ENCODE data around the gene KREMEN2.

The KREMEN2 gene

DNA sequence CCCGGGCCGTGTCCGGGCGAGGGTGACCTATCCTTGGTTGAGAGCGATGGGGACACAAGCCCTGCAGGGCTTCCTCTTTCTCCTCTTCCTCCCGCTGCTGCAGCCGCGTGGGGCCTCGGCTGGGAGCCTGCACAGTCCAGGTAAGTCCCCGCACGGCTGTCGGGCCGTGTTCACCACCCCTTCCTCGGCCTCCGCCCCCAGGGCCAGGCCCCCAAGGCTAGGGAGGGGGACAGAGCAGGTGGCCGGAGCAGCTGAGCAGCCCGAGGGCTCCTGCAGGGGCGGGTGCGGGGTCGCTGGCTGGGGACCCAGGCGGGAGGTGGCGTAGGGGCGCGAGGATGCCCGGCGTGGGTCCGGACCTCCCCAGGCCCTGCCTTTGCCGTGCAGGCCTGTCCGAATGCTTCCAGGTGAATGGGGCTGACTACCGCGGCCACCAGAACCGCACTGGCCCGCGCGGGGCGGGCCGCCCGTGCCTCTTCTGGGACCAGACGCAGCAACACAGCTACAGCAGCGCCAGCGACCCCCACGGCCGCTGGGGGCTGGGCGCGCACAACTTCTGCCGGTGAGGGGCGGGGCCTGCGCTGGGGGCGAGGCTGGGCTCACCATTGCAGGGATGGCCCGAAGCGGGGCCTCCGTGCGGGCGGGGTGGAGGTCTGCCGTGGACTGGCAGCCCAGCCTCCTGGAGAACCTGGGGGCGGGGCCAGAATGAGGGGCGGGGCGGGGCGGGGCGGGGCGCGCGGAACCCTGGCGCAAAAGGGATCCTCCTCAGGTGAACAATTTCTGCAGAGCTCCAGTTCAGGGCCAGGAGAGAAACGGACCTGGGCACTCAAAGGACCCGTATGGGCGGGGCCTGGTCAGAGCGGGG lies 631 bp downstream of the KREMEN2 start:
- in situ Hi-C loops (cut with HindIII; ENCODE audit: low sequenced_read_pairs), result no loop called here

DNA sequence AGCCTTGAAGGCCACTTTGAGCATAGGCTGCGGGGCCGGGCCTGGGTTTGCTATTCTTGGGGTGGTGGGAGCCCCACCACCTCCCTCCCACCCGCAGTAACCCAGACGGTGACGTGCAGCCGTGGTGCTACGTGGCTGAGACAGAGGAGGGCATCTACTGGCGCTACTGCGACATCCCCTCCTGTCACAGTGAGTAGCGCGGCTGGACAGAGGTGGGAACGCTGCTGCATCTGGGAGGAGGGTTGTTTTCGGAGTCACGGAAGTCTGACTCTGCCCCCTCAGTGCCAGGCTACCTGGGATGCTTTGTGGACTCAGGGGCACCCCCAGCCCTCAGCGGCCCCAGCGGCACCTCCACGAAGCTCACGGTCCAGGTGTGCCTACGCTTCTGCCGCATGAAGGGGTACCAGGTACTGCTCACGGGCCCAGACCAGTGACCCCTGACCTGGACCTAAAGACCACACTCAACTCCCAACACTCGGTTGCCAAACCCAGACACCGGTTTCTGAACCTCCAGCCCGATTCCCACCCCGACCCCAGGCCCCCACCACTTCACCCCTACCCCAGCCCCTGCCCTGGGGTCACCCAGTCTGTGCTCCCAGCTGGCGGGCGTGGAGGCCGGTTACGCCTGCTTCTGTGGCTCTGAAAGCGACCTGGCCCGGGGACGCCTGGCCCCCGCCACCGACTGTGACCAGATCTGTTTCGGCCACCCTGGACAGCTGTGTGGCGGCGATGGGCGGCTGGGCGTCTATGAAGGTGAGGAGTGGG lies 2.1 kb downstream of the KREMEN2 start:
- in situ Hi-C loops (cut with HindIII; ENCODE audit: low sequenced_read_pairs), result no loop called here

DNA sequence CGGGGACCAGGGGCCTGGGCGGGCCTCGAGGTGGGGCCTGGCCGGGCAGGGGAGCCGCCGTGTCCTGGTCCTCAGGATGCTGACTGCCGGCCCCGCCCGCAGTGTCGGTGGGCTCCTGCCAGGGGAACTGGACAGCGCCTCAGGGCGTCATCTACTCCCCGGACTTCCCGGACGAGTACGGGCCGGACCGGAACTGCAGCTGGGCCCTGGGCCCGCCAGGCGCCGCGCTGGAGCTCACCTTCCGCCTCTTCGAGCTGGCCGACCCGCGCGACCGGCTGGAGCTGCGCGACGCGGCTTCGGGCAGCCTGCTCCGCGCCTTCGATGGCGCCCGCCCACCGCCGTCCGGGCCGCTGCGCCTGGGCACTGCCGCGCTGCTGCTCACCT lies 2.7 kb downstream of the KREMEN2 start:
- in situ Hi-C loops (cut with HindIII; ENCODE audit: low sequenced_read_pairs), result no loop called here

DNA sequence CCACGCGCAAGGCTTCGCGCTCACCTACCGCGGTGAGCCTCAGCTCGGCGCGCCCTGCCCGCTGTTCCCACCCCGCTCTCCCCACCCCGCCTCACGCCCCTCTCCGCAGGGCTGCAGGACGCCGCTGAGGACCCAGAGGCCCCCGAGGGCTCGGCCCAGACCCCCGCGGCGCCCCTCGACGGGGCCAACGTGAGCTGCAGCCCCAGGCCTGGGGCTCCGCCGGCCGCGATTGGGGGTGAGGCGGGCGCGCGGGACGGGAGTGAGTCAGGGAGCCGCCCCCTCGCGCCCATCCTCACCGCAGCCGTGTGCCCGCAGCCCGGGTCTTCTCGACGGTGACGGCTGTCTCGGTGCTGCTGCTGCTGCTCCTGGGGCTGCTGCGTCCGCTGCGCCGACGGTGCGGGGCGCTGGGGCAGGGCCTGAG lies 3.1 kb downstream of the KREMEN2 start:
- in situ Hi-C loops (cut with HindIII; ENCODE audit: low sequenced_read_pairs), result no loop called here

DNA sequence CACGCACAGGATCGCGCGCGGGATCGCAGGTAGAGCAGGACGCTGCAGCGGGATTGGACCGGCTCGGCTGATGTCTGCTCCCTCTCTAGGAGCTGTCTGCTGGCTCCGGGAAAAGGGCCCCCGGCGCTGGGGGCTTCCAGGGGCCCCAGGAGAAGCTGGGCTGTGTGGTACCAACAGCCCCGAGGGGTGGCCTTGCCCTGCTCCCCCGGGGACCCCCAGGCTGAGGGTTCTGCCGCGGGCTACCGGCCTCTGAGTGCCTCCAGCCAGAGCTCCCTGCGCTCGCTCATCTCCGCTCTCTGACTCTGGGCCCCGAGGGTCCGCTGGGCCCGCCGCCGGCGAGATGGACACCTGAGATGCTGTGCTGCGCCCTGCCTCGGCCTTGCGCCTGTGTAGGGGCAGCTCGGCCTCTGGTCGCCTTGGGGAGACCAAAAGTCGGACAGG lies 3.7 kb downstream of the KREMEN2 start:
- in situ Hi-C loops (cut with HindIII; ENCODE audit: low sequenced_read_pairs), result no loop called here

DNA sequence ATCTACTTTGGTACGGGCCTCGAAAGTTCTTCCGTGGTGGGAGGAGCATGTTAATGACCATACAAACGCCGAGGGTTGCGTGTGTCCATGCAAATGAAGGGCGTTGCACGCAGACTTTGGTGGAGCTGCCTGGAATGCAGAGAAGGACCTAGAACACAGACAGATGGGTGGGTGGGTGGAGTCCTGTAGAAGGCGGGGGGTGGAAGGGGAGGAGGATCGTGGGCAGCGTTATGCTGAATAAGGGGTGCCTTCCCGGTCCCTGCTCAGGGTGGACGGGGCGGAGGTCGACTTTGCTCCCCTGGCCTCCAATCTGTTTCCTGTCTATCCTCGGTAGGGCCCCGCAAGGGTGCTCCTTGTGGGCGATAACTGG lies 4.3 kb downstream of the KREMEN2 start:
- in situ Hi-C loops (cut with HindIII; ENCODE audit: low sequenced_read_pairs), result no loop called here

DNA sequence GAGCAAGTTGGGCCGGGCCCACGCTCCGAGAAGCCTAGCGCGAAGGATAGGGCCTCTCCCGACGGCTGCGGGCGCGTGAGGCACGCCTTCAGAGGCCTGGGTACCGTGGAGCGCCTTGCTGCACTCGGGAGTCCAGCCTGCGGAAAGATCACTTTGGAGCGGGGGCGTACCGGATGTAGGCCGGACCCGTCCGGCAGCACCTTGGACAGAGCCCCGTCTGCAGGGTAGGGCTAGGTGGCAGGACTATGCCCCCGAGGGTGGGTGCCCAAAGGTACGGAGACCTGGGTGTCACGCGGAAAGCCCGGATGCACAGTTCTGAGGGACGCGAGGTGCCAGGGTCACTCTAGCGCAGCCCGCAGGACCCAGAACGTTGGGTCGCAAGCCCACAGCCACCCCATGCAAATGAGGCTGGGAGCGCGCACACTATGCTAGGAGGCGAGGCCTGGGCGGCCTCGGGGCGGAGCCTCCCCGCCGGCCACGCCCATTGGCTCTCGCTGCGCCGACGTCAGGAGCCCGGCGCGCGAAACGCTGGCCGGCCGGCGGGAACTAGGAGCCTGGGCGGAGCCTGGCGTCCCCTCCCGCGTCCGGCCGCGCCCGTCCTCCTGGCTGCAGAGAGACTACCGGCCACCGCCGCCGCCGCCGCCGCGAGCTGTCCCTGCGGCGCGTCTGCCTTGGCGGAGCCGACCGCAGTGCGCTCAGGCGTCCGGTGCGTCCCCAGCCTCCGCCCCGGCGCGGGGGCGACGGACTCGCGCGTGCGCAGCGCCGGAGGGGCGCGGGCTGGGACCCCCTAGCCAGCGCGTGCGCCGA lies 4.9 kb downstream of the KREMEN2 start, which contains the start of gene PAQR4:
PAQR4 (plus strand) TSS at position 611 of the 807 bp plus-strand sequence. CDS start 327 bp downstream, outside the sequence.
- in situ Hi-C loops (cut with HindIII; ENCODE audit: low sequenced_read_pairs), result no loop called here

DNA sequence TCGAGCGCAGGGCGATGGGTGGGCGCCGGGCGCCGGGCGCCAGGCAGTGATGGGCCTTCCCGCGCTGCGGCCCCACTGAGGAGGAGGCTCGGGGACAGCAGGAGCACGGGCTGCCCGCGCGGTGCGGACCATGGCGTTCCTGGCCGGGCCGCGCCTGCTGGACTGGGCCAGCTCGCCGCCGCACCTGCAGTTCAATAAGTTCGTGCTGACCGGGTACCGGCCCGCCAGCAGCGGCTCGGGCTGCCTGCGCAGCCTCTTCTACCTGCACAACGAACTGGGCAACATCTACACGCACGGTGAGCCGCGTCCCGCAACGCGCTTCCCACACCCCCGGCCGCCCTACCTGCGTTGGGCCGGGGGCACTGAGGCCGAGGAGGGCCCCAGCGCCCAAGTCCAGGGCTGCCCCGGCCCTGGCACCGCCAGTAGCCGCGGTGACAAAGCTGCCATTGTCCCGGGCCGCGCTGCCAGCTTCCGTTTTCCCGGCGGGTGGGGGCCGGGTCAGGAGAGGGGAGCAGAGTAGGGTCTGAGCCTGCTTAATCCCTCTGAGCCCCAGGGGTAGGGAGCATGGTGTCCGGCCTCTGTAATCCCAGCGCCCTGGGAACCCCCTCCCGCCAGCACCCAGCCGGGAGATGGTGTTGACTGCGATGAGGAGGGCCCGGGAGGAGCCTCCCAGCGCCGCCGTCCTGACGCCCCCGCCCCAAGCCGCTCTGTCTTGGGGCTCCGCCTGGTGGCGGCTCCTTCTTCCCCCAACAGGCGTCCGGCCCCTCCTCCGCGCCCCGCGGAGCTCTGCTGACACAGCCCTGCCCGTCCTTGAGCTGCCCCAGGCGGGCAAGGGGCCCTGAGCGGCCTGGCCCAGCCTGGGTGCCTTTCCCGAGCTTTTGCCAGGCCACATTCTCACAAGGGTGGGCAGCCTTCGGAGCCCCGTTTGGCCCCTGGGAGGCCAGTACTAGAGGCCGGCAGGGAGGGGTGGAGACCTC lies 5.8 kb downstream of the KREMEN2 start:
- in situ Hi-C loops (cut with HindIII; ENCODE audit: low sequenced_read_pairs), result no loop called here

DNA sequence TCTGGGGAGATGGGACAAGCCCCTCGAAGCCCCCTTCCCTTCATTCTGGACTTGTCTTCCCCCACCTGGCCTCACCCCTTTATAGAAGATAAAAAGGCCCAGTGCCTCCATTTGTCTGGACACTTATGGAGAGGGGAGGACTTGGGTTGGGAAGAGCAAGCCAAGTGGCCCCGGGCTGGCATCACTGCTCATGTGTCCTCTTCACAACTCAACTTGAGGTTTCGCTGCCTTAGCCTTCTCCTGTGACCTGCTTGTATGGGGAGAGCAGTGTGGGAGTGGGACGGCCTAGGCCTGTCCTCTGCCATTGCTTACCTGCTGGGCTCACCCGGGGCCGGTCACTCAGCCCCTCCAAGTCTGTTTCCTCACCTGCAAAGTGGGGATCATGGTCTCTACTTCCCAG lies 6.5 kb downstream of the KREMEN2 start:
- in situ Hi-C loops (cut with HindIII; ENCODE audit: low sequenced_read_pairs), result no loop called here

DNA sequence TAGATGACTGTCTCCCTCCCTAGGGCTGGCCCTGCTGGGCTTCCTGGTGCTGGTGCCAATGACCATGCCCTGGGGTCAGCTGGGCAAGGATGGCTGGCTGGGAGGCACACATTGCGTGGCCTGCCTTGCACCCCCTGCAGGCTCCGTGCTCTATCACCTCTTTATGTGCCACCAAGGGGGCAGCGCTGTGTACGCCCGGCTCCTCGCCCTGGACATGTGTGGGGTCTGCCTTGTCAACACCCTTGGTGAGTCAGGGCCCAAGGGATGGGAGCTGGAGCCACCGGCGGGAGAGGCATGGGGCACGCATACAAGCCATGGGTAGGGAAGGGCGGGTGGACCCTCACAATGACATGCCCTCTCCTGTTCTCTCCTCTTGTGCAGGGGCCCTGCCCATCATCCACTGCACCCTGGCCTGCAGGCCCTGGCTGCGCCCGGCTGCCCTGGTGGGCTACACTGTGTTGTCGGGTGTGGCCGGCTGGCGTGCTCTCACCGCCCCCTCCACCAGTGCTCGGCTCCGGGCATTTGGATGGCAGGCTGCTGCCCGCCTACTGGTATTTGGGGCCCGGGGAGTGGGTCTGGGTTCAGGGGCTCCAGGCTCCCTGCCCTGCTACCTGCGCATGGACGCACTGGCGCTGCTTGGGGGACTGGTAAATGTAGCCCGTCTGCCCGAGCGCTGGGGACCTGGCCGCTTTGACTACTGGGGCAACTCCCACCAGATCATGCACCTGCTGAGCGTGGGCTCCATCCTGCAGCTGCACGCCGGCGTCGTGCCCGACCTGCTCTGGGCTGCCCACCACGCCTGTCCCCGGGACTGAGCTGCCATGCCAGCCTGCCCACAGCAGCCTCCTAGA lies 7.3 kb downstream of the KREMEN2 start:
- in situ Hi-C loops (cut with HindIII; ENCODE audit: low sequenced_read_pairs), result no loop called here

DNA sequence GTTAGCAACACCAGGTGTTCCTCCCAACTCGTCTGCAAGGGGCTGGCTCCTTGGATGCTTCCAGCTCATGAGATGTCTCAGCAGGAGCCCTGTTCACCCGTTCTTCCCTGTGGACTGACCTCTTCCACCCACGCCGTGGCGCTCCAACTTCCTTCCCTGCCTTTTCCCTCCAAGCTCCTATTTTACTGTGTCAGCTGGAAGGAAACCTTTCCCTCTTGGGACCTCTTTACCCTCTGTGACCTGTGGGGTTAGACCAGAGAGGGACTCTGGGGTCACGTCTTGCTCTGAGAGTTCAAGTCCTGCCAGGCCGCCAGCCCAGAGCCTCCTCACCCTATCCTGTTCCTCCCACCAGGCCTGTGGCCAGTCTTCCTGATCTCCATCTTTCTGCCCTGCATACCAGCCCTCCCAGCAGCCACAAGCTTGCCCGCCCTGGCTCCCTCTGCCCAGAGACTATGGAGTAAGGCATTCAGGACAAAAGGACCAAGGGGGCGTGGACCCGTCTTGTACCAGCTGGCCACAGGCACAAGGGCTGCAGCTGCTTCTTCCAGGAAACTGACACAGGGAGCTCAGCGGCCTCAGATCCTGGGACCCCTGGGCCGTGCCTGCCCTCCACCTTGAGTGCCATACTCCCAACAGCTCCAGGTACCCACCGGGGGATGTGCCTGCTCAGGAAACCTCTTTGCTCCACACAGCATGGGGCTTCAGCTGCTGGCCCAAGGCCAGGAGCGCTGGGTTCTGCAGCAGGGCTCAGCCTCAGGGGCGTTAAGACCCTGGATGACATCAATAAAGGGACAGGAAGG lies 8.1 kb downstream of the KREMEN2 start:
- in situ Hi-C loops (cut with HindIII; ENCODE audit: low sequenced_read_pairs), result no loop called here

DNA sequence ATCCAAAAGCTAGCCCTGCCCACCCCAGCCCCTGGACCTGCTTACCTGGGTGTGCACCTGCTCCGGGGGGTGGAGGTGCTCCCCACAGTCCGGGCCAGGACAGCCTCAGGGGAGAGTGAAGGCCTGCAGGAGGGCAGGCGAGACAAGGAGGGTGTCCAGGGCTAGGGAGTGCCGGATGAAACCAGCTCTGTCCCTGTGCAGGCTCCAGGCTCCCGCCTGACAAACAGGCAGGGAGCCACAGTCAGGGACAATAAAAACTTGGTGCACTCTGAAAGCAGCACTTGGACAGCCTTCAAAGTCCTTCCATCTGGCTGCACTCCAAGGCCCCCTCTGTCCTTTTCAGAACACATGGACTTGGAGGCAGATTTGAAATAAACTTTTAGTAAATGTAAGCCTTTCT lies 9.0 kb downstream of the KREMEN2 start:
- in situ Hi-C loops (cut with HindIII; ENCODE audit: low sequenced_read_pairs), result no loop called here

DNA sequence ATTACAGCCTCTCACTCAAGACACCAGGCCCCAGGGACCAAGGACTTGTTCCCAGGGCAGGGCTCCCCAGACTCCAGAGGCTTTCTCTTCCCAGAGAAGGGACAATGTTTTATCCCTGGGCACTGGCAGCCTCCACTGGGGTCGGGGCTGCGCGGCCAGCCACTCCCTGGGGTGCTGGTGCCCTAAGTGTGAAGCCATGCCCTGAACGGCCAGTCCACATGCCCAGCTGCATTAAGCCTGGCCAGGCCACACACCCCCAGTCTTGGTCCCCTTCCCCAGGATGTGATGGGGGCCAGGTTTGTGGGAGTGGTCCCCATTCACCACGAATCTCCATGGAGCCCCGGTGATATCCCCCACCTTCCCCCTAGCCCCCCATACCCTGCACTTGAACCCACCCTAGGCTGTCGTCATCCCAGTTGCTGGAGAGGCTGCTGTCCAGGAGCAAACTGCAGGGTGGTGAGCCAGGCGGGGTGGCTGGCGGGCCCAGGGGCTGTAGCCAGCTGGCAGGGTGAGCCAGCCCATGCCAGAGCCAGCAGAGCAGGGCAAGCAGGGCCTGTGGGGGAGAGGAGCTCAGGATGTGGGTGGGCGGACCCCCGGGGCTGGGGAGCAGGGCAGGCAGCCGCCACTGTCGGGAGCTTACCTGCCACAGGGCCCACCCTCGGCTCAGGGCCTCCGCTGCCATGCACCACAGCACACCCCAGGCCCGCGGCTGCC lies 9.7 kb downstream of the KREMEN2 start:
- in situ Hi-C loops (cut with HindIII; ENCODE audit: low sequenced_read_pairs), result no loop called here

DNA sequence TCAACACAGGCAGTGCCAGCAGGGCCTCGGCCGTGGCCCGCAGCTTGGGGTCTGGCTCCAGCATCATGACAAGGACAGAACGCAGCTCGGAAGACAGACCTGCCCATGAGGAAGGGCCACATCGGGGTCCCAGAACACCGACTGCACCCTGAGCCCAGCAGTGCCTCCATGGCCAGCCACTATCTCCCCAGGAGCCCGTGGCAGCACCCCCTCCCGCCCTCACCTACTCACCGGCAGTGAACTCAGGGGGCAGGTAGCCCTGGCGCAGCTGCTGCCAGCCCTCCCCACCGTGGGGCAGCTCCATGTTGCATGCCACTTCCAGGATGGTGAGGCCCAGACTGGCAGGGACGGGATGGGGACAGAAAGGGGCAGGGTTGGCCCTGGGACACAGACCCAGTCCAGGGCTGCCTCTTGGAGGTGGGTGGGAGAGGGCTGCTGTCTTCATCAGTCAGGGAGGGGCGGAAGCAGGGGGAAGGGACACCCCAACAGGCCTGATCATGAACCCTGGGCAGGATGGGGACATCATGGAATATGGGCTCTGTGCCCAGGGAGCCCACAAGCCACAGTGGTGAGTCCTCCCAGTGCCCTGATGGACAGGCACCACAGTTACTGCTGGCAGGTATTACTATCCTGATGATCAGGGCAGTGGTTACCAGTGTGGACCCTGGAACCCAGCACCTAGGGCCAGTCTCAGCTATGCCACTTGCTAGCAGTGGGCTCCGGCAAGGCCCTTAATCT lies 10.4 kb downstream of the KREMEN2 start:
- in situ Hi-C loops (cut with HindIII; ENCODE audit: low sequenced_read_pairs), result no loop called here

DNA sequence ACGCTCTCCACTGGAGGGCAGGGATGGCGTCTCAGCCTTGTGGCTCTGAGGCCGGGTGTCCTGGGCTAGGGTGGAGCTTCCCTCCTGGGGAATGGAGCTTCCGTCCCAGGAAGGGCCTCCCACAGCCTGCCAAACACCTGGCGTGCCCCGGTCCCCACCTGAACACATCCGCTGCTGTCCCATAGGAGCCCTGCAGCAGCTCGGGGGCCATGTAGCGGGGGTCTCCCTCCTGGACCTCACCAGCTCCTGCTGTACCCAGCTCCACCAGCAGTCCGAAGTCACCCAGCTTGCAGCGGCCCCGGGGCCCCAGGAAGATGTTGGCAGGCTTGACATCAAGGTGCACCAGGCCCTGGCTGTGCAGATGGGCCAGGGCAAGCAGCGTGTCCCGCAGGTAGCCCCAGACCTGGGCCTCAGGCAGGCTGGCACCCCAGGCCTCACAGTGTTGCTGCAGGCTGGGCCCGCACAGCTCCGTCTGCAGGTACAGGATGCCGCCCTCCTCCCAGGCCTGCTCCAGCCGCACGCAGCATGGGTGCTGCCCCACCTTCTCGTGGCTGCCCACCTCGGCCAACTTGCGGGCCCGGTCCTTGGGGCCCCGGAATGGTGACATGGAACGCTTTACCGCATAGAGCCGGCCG lies 11.2 kb downstream of the KREMEN2 start:
- in situ Hi-C loops (cut with HindIII; ENCODE audit: low sequenced_read_pairs), result no loop called here

DNA sequence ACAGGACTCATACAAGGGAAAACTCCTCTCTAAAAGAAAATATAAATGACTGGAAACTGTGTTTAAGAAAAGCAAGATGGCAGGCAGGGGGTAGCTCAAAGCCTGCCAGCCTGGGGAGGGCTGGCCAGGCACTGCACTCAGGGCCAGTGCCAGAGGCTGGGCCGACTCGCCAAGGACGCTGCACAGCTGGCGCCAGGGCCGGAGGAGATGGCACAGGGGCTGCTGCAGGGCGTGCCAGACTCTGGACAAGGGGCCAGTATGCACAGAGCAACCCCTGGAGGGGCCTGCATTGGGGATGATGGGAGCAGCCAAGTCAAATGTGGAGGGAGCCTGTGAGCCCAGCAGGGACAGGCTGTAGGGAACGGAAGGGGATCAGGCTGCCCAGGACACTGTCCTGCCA lies 12.1 kb downstream of the KREMEN2 start:
- in situ Hi-C loops (cut with HindIII; ENCODE audit: low sequenced_read_pairs), result no loop called here

DNA sequence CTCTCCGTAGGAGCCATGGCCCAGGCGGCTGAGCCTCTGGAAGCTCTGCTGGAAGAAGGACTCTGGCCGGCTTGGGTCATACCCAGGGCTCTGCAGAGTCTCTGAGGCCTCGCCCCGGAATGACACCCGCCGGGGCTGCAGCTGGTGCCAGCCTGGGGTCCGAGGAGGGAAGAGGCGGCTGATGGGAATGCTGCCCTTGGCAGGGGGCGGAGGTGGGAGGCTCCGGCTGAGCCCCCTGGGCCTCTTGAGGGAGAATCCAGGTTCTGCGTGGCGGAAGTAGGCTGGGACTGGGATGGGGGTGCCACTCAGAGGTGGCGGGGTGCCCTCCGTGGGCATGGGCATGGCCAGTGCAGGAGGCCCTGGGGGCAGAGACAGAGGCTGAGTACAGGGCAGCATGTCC lies 12.6 kb downstream of the KREMEN2 start:
- in situ Hi-C loops (cut with HindIII; ENCODE audit: low sequenced_read_pairs), result no loop called here

Measured in DLD1 (cell line).